A673 (cell line): Measurements from ENCODE around the gene BCL6. TPM values are rescaled to one million over a fixed set of nuclear protein-coding genes. Genes with fewer than 3 reads are reported as not detected.
A peak's percentile ranks its signal among the peaks of the same experiment; 100 is the strongest.

Experiments
- BruUV-seq: library from RNA; stranded (reverse); fragments of 400-500 nt; replicated peaks from 2 replicates; lab custom pipeline; 2021; lab: Mats Ljungman, UMichigan
- CTCF ChIA-PET: fragments of 300-600 bp; sonication (Branson Sonifier 250); formaldehyde crosslinking; loops from one replicate; lab custom pipeline; 2022; ENCODE audit warnings: antibody characterized with exemption; lab: Charles Lee
- POLR2A ChIA-PET: fragments of 300-600 bp; sonication (Branson Sonifier 250); formaldehyde crosslinking; loops from one replicate; lab custom pipeline; 2022; ENCODE audit warnings: antibody characterized with exemption; ENCODE audit not compliant: low non-redundant PET; lab: Charles Lee
- DNase-seq: peaks from one replicate; pipeline ENCODE4 v3.0.0-alpha.2; 2015; ENCODE audit warnings: low spot score
- H3K27ac ChIP-seq: fragments of 200-600 bp; sonication (generic); 2 replicates; pipeline ENCODE4 v1.5.1; 2016; ENCODE audit warnings: mixed run types, low read depth, mild to moderate bottlenecking, mixed read lengths, antibody characterized with exemption, low read length; ENCODE audit not compliant: poor library complexity, severe bottlenecking
- H3K27me3 ChIP-seq: fragments of 200-600 bp; sonication (generic); replicated peaks from 2 replicates; pipeline ENCODE4 v1.6.1; 2017; ENCODE audit warnings: mixed run types, low read depth, mild to moderate bottlenecking, mixed read lengths, antibody characterized with exemption, low read length; ENCODE audit not compliant: insufficient read depth, poor library complexity
- H3K36me3 ChIP-seq: fragments of 200-600 bp; sonication (generic); 2 replicates; pipeline ENCODE4 v1.6.1; 2016; ENCODE audit warnings: mixed run types, mild to moderate bottlenecking, mixed read lengths, antibody characterized with exemption, low read length; ENCODE audit not compliant: insufficient read depth, poor library complexity, severe bottlenecking
- H3K4me1 ChIP-seq: fragments of 200-600 bp; sonication (generic); 2 replicates; pipeline ENCODE4 v1.6.1; 2017; ENCODE audit warnings: mixed run types, mild to moderate bottlenecking, mixed read lengths, antibody characterized with exemption, low read length; ENCODE audit not compliant: insufficient read depth, poor library complexity, severe bottlenecking
- H3K4me3 ChIP-seq: fragments of 200-600 bp; sonication (generic); 2 replicates; pipeline ENCODE4 v1.5.1; 2016; ENCODE audit warnings: low read depth, mixed run types, mild to moderate bottlenecking, mixed read lengths, low read length; ENCODE audit not compliant: poor library complexity, severe bottlenecking
- H3K9me3 ChIP-seq: fragments of 200-600 bp; sonication (generic); 2 replicates; pipeline ENCODE4 v1.6.1; 2016; ENCODE audit warnings: mixed run types, low read depth, mild to moderate bottlenecking, mixed read lengths, antibody characterized with exemption, low read length; ENCODE audit not compliant: poor library complexity, severe bottlenecking
- CTCF ChIP-seq: fragments of 300-800, 200-600 bp; sonication (generic); conservative IDR thresholded peaks from 2 replicates; pipeline ENCODE4 v1.5.1; 2017; ENCODE audit warnings: low read depth, mild to moderate bottlenecking, antibody characterized with exemption, low read length, moderate library complexity, mixed read lengths
- EZH2 ChIP-seq: fragments of 200-600 bp; sonication (generic); IDR thresholded peaks from 2 replicates; pipeline ENCODE4 v1.6.1; 2017; ENCODE audit warnings: borderline replicate concordance, low read depth, mild to moderate bottlenecking, mixed read lengths, antibody characterized with exemption, low read length; ENCODE audit not compliant: poor library complexity, severe bottlenecking
- intact Hi-C: fragments of 100-400 bp; cut with micrococcal nuclease; formaldehyde crosslinking; loops from one replicate; pipeline ENCODE4 v1.10.0; 2022; ENCODE audit not compliant: unreplicated experiment
- total RNA-seq: library from RNA; stranded (reverse); gene quantifications from 2 replicates; pipeline ENCODE4 v1.2.3, GENCODE V29; 2021

Gene BCL6
- total RNA-seq, 1 experiment from 2014 or later: 30.3 TPM

- TF ChIP-seq EZH2 (no peak), CTCF (no peak)
- CTCF ChIA-PET: interaction anchor here (1.0 to 1.3 kb wide), 2 partner anchors 27 to 390 kb away, joined by 3 to 9 read pairs; no protein-coding TSS in a partner anchor
- no peak overlapping the region for H3K4me3 ChIP-seq
- POLR2A ChIA-PET: no interaction called here
- intact Hi-C loops: no loop called here
- DNase-seq: no peak
- H3K4me1 ChIP-seq: no peaks in the 10 kb centered on the region
- H3K9me3 ChIP-seq: no peaks in the 10 kb centered on the region
- H3K27me3 ChIP-seq: no peaks in the 10 kb centered on the region
- BruUV-seq: no TSS peak
- H3K27ac ChIP-seq: no peak overlapping the region
- no peaks in the 10 kb centered on the region for H3K36me3 ChIP-seq
Measured at GRCh38 chr3:187708696-187709095, 36.6 kb downstream of the BCL6 start.

- no peaks in the 10 kb centered on the region for H3K9me3 ChIP-seq
- intact Hi-C loops: no loop called here
- H3K4me1 ChIP-seq: no peaks in the 10 kb centered on the region
- no TSS peak for BruUV-seq
- no peaks in the 10 kb centered on the region for H3K27me3 ChIP-seq
- no peak overlapping the region for H3K27ac ChIP-seq
- no peak overlapping the region for H3K4me3 ChIP-seq
- ChIA-PET CTCF (no interaction called here), POLR2A (no interaction called here)
- DNase-seq: peak; percentile 33
- TF ChIP-seq EZH2: no peak
- no peaks in the 10 kb centered on the region for H3K36me3 ChIP-seq
Measured at GRCh38 chr3:187706971-187707370, 38.3 kb downstream of the BCL6 start.

DNA sequence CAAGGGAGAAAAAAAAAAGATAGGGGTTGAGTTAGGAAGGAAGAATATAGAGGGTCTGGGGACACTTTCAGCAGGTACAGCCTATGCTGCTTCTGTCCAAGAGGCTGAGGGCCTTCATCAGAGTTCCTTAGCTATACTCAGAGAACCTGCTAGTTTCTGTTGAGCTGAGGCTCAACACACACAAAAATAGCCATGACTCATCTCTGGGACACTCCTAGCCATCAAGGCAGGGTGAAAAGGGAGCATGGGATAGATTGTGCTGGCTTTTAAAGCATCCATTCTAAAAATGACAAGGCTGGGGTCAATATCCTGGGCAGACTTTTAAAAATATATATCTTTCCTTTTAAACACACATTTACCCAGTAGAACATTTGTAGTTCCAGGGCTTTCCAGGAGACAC, 40.1 kb downstream of the BCL6 start:
- Histone ChIP-seq H3K4me3 (no peak overlapping the region), H3K27ac (no peak overlapping the region), H3K4me1 (no peaks in the 10 kb centered on the region), H3K36me3 (no peaks in the 10 kb centered on the region), H3K27me3 (no peaks in the 10 kb centered on the region), H3K9me3 (no peaks in the 10 kb centered on the region)
- intact Hi-C loops: no loop called here
- CTCF ChIA-PET: no interaction called here
- TF ChIP-seq CTCF (no peak), EZH2 (no peak)
- POLR2A ChIA-PET: no interaction called here
- BruUV-seq: no TSS peak
- DNase-seq: no peak

GRCh38 chr3:187702507-187703033, 42.7 kb downstream of the BCL6 start, which contains the start of gene RTP2:
Gene RTP2, minus strand, starts transcription at chr3:187702557. Its CDS starts 429 bp downstream, at chr3:187702128.
- CTCF ChIA-PET: interaction anchor here (0.6 to 1.2 kb wide), 3 partner anchors 12 to 482 kb away, joined by 3 to 5 read pairs (median 3); no protein-coding TSS in a partner anchor
- H3K36me3 ChIP-seq: no peaks in the 10 kb centered on the region
- no peak for DNase-seq
- no peak within 1 kb of the TSS for H3K4me3 ChIP-seq
- no peak within 1 kb of the TSS for H3K27ac ChIP-seq
- no peak for TF ChIP-seq EZH2
- no peak for TF ChIP-seq CTCF
- BruUV-seq: no TSS peak
- POLR2A ChIA-PET: no interaction called here
- H3K4me1 ChIP-seq: no peaks in the 10 kb centered on the region
- no peaks in the 10 kb centered on the region for H3K9me3 ChIP-seq
- intact Hi-C loops: no loop called here
- H3K27me3 ChIP-seq: no peaks in the 10 kb centered on the region
